Upper lobe of right lung (tissue), 1 donor: ENCODE data around the gene EIPR1. TPM values are rescaled to one million over a fixed set of nuclear protein-coding genes. Genes with fewer than 3 reads are reported as not detected.
A peak's percentile ranks its signal among the peaks of the same experiment; 100 is the strongest.

Experiments
- ATAC-seq: fragments of 200-7000 bp; cut with Tn5 transposase; one replicate; pipeline ENCODE4 v1.9.1; 2020; ENCODE audit warnings: mild to moderate bottlenecking, moderate library complexity
- DNase-seq: peaks from one replicate; pipeline ENCODE4 v3.0.0-alpha.2; 2020
- H3K27ac ChIP-seq: fragments of 200-600 bp; one replicate; pipeline ENCODE4 v1.8.0; 2022
- H3K27me3 ChIP-seq: fragments of 200-600 bp; one replicate; pipeline ENCODE4 v1.8.0; 2022; ENCODE audit warnings: mild to moderate bottlenecking
- H3K36me3 ChIP-seq: fragments of 200-600 bp; one replicate; pipeline ENCODE4 v1.8.0; 2022
- H3K4me1 ChIP-seq: fragments of 200-600 bp; one replicate; pipeline ENCODE4 v1.8.0; 2022
- H3K4me3 ChIP-seq: fragments of 200-600 bp; one replicate; pipeline ENCODE4 v1.8.0; 2022; ENCODE audit warnings: mild to moderate bottlenecking
- H3K9me3 ChIP-seq: fragments of 200-600 bp; one replicate; pipeline ENCODE4 v1.8.0; 2022
- intact Hi-C: fragments of 100-400 bp; cut with DNase I; formaldehyde crosslinking; loops from one replicate; pipeline ENCODE4 v1.11.0; 2022
- long read RNA-seq: library from polyadenylated mRNA; unstranded; transcript quantifications from one replicate; pipeline ENCODE4 v2.0.0, GENCODE V29; 2021
- total RNA-seq: library from RNA; stranded (reverse); fragmentation: NEBNext Ultra II Directional; extraction: Animal tissue kit (Norgen Biotek cat#: 25700); gene quantifications from one replicate; pipeline ENCODE4 v1.2.1, GENCODE V29; 2021
- TF ChIP-seq, protein P1 (sequence below): fragments of 200-600 bp; IDR thresholded peaks from one replicate; pipeline ENCODE4 v1.8.0; 2022; ENCODE audit warnings: antibody characterized with exemption
- donor health status: DM: no; HTN: yes; CAD: no; lungs with severe emphysema.

Gene EIPR1
- 16.6 TPM for total RNA-seq
- long read RNA-seq, transcript EIPR1-201 (9 exons, 1,766 nt): major isoform, 30 of 37 reads
- long read RNA-seq, partial matches to known transcripts: 0 of 37 reads
- long read RNA-seq, other reads (novel, unspliced or antisense): 6 of 37 reads

DNA sequence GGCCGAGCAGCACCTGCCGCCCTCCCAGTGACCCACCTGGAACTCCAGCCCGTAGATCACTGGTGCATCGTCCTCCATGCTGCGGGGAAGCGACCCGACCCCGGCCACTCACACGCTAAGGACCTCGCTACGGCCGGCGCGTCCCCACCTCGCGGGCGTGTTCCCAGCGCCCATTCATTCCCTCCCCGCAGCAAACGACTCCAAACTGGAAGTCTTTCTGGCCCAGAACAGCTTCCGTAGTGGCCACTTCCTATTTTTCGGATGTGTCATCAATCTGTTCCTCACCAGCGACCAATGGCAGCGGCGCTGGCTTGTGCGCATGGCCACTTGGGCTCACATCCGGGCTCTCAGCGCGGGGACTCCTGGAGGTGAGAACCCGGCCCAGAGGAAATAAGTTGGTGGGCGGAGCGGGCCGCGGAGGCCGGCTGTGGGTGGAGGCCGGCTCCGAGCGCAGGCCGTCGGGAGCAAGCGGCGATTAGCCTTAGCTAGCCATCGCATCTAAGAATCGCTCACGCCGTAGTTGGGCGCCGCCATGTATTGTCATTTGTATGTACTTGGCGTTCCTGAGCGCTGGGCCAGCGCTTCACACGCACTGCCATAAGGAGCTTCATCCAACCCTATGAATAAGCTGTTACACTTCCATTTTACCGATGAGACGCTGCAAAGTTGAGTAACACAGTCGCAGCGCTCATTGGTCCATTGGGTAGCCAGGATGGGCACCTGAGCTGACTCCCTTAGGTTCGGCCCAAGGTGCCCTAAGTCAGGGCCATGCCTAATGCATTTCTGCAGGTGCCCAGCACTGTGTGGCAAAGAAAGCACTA is at the start of gene EIPR1:
Gene EIPR1 (minus strand): TSS at position 207 of the 821 bp plus-strand sequence. CDS start 129 bp downstream, at position 78.
- Histone ChIP-seq H3K36me3 (peaks cover 10% of the 10 kb centered on the region), H3K9me3 (no peaks in the 10 kb centered on the region), H3K27ac (peak within 1 kb of the TSS; percentile 88), H3K27me3 (no peaks in the 10 kb centered on the region), H3K4me1 (peaks cover 30% of the 10 kb centered on the region), H3K4me3 (peak within 1 kb of the TSS; percentile 96)
- peak; percentile 95 for ATAC-seq
- DNase-seq: peak; percentile 99
- TF ChIP-seq, protein P1, sequence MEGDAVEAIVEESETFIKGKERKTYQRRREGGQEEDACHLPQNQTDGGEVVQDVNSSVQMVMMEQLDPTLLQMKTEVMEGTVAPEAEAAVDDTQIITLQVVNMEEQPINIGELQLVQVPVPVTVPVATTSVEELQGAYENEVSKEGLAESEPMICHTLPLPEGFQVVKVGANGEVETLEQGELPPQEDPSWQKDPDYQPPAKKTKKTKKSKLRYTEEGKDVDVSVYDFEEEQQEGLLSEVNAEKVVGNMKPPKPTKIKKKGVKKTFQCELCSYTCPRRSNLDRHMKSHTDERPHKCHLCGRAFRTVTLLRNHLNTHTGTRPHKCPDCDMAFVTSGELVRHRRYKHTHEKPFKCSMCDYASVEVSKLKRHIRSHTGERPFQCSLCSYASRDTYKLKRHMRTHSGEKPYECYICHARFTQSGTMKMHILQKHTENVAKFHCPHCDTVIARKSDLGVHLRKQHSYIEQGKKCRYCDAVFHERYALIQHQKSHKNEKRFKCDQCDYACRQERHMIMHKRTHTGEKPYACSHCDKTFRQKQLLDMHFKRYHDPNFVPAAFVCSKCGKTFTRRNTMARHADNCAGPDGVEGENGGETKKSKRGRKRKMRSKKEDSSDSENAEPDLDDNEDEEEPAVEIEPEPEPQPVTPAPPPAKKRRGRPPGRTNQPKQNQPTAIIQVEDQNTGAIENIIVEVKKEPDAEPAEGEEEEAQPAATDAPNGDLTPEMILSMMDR: peak; percentile 18
- intact Hi-C loops: no loop called here

DNA sequence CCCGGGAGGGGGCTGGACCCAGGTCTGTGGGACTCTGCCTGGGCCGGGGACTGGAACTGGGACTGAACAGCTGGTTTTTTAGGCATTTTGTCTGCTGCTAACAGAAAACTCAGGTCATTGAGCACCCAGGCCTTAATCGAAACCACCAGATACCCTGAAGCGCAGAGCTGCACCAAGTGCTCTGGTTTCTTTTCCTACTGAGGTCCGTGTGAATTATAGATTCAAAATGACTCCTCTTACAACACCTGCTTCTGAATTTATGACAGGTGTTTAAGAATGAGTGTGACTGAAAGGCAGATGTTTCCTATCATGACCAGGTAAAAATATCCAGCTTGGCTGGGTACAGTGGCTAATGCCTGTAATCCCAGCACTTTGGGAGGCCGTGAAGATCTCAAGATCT is 49.7 kb upstream of the EIPR1 start:
- DNase-seq: no peak
- H3K27ac ChIP-seq: no peak overlapping the region
- TF ChIP-seq, protein P1: no peak
- no peaks in the 10 kb centered on the region for H3K27me3 ChIP-seq
- peaks cover 73% of the 10 kb centered on the region for H3K36me3 ChIP-seq
- ATAC-seq: no peak
- no peak overlapping the region for H3K4me3 ChIP-seq
- no peaks in the 10 kb centered on the region for H3K4me1 ChIP-seq
- intact Hi-C loops: no loop called here
- H3K9me3 ChIP-seq: no peaks in the 10 kb centered on the region

GRCh38 chr2:3426615-3427014 is 49.0 kb upstream of the EIPR1 start:
- no peak overlapping the region for H3K4me3 ChIP-seq
- peaks cover 74% of the 10 kb centered on the region for H3K36me3 ChIP-seq
- intact Hi-C loops: no loop called here
- H3K27ac ChIP-seq: no peak overlapping the region
- ATAC-seq: no peak
- H3K9me3 ChIP-seq: no peaks in the 10 kb centered on the region
- no peaks in the 10 kb centered on the region for H3K27me3 ChIP-seq
- DNase-seq: no peak
- H3K4me1 ChIP-seq: no peaks in the 10 kb centered on the region
- TF ChIP-seq, protein P1: no peak

DNA sequence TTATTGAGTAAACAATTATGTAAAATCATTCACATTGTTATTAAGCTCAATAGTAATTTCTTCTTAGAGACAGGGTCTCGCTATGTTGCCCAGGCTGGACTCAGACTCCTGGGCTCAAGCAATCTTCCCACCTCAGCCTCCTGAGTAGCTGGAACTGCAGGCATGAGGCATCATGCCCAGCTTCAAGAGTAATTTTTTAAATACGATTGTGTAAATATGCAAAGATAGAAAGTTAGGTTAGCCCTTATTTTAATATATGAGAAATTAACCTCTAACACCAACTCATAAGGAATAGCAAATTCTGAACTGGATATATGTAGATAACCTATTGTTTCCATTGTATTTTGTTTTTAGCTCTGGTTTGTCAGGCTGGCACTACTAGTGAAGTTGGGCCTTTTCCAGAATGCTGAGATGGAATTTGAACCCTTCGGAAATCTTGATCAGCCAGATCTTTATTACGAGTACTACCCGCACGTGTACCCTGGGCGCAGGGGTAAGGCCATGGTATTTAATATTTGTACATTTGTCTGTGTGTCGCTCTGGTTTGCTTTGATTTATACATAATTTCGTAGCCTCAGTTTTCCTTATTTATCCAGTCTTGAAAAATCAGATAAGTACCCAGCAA is 46.7 kb upstream of the EIPR1 start:
- Histone ChIP-seq H3K4me1 (no peaks in the 10 kb centered on the region), H3K27ac (no peak overlapping the region), H3K4me3 (no peak overlapping the region), H3K9me3 (no peaks in the 10 kb centered on the region), H3K36me3 (peaks cover 59% of the 10 kb centered on the region), H3K27me3 (no peaks in the 10 kb centered on the region)
- intact Hi-C loops: no loop called here
- TF ChIP-seq, protein P1: no peak
- no peak for ATAC-seq
- no peak for DNase-seq

- ATAC-seq (peak; percentile 87), DNase-seq (peak; percentile 83)
- Histone ChIP-seq H3K9me3 (no peaks in the 10 kb centered on the region), H3K4me1 (no peaks in the 10 kb centered on the region), H3K27ac (no peak overlapping the region), H3K27me3 (no peaks in the 10 kb centered on the region), H3K4me3 (no peak overlapping the region), H3K36me3 (peaks cover 52% of the 10 kb centered on the region)
- intact Hi-C loops: no loop called here
- TF ChIP-seq, protein P1: peak; percentile 99
Observed at GRCh38 chr2:3423492-3424170, 46.0 kb upstream of the EIPR1 start.
